HG03432 (cell line): Measurements from ENCODE around the gene THBS2.
"Not testable (repeated sequence)": the region's sequence is repeated elsewhere in the genome, so short reads cannot be mapped to it uniquely, and the experiment has no call there.

Source experiments
- ATAC-seq: cut with Tn5 transposase; IDR thresholded peaks from one replicate; pipeline ENCODE4 v1.9.1; 2021; ENCODE audit warnings: mild to moderate bottlenecking, moderate library complexity; ENCODE audit not compliant: unreplicated experiment

The THBS2 gene

GRCh38 chr6:169232507-169232931, 21.1 kb downstream of the THBS2 start:
- ATAC-seq, result no peak

GRCh38 chr6:169231790-169232506, 21.7 kb downstream of the THBS2 start:
- no peak for ATAC-seq

GRCh38 chr6:169230946-169231789, 22.5 kb downstream of the THBS2 start:
- ATAC-seq, result no peak

- ATAC-seq, result no peak
These were observed 23.4 kb downstream of the THBS2 start for GRCh38 chr6:169230322-169230665.

- no peak for ATAC-seq
These were observed 23.9 kb downstream of the THBS2 start for GRCh38 chr6:169229615-169230321.

- ATAC-seq, result no peak
These were observed 26.5 kb downstream of the THBS2 start for GRCh38 chr6:169227116-169227515.

GRCh38 chr6:169225887-169226286, 27.8 kb downstream of the THBS2 start:
- ATAC-seq, result no peak

- no peak for ATAC-seq
These were observed 28.5 kb downstream of the THBS2 start for GRCh38 chr6:169225131-169225576.

GRCh38 chr6:169224716-169225115, 28.9 kb downstream of the THBS2 start:
- ATAC-seq, result no peak

- no peak for ATAC-seq
These were observed 29.4 kb downstream of the THBS2 start for GRCh38 chr6:169224185-169224695.

GRCh38 chr6:169223006-169223405, 30.6 kb downstream of the THBS2 start:
- no peak for ATAC-seq

- no peak for ATAC-seq
These were observed 31.5 kb downstream of the THBS2 start for GRCh38 chr6:169222126-169222525.

- ATAC-seq, result no peak
These were observed 32.4 kb downstream of the THBS2 start for GRCh38 chr6:169221264-169221663.

GRCh38 chr6:169220068-169220964, 33.3 kb downstream of the THBS2 start:
- no peak for ATAC-seq

- ATAC-seq, result no peak
These were observed 35.7 kb downstream of the THBS2 start for GRCh38 chr6:169217972-169218371.

GRCh38 chr6:169216830-169217229, 36.8 kb downstream of the THBS2 start:
- no peak for ATAC-seq

- ATAC-seq, result no peak
These were observed 38.4 kb downstream of the THBS2 start for GRCh38 chr6:169215201-169215681.

GRCh38 chr6:169214789-169215188, 38.9 kb downstream of the THBS2 start:
- not testable (repeated sequence) for ATAC-seq

- no peak for ATAC-seq
These were observed 39.7 kb downstream of the THBS2 start for GRCh38 chr6:169213814-169214520.
